Vagina (tissue), 2 donors: ENCODE measurements around the gene TRIM74. TPM values are rescaled to one million over a fixed set of nuclear protein-coding genes. Genes with fewer than 3 reads are reported as not detected.
"Not testable (repeated sequence)": the region's sequence is repeated elsewhere in the genome, so short reads cannot be mapped to it uniquely, and the experiment has no call there.

ENCODE experiments used
- DNase-seq, 2 donors: peaks; one replicate each; pipeline ENCODE4 v3.0.0-alpha.2; 2017; ENCODE audit errors: extremely low spot score in 2 of 2
- H3K27ac ChIP-seq: fragments of 200-600 bp; sonication (generic); one replicate; pipeline ENCODE4 v1.5.1; 2019
- H3K27me3 ChIP-seq: fragments of 200-600 bp; sonication (generic); one replicate; pipeline ENCODE4 v1.5.1; 2019
- H3K36me3 ChIP-seq, 2 donors: fragments of 200-600 bp; sonication (generic); one replicate each; pipeline ENCODE4 v1.5.1; 2017 to 2019
- H3K4me1 ChIP-seq: fragments of 200-600 bp; sonication (generic); one replicate; pipeline ENCODE4 v1.5.1; 2019
- H3K4me3 ChIP-seq, 2 donors: fragments of 200-600 bp; sonication (generic); 1 replicate in 1 of 2; 2 replicates in 1 of 2; pipeline ENCODE4 v1.5.1; 2016 to 2019
- H3K9me3 ChIP-seq: fragments of 200-600 bp; sonication (generic); one replicate; pipeline ENCODE4 v1.5.1; 2019
- intact Hi-C: fragments of 100-400 bp; cut with DNase I; formaldehyde crosslinking; loops from one replicate; pipeline ENCODE4 v1.15.1; 2023
- total RNA-seq: library from RNA; depleted of rRNA; stranded (reverse); fragments of >200 nt; gene quantifications from one replicate; pipeline ENCODE4 v1.2.3, GENCODE V29; 2016

Gene TRIM74
- total RNA-seq, 1 donor from 2014 or later, result not detected

- H3K9me3 ChIP-seq, DNase-seq, H3K27ac ChIP-seq, H3K27me3 ChIP-seq, H3K4me1 ChIP-seq, H3K4me3 ChIP-seq, H3K36me3 ChIP-seq, intact Hi-C loops: not testable (repeated sequence)
Observed at GRCh38 chr7:72971505-72971904, 2.2 kb upstream of the TRIM74 start.

- H3K27ac ChIP-seq, H3K4me1 ChIP-seq, H3K9me3 ChIP-seq, intact Hi-C loops, H3K36me3 ChIP-seq, H3K27me3 ChIP-seq, DNase-seq, H3K4me3 ChIP-seq: not testable (repeated sequence)
Observed at GRCh38 chr7:72969688-72970087, 422 bp upstream of the TRIM74 start.

- H3K4me1 ChIP-seq, H3K9me3 ChIP-seq, intact Hi-C loops, H3K36me3 ChIP-seq, H3K4me3 ChIP-seq, H3K27ac ChIP-seq, DNase-seq, H3K27me3 ChIP-seq: not testable (repeated sequence)
Observed at GRCh38 chr7:72966892-72967291, 2.4 kb downstream of the TRIM74 start.

GRCh38 chr7:72965186-72965975, 3.9 kb downstream of the TRIM74 start:
- H3K4me1 ChIP-seq, H3K9me3 ChIP-seq, DNase-seq, H3K4me3 ChIP-seq, H3K27me3 ChIP-seq, intact Hi-C loops, H3K36me3 ChIP-seq, H3K27ac ChIP-seq: not testable (repeated sequence)

DNA sequence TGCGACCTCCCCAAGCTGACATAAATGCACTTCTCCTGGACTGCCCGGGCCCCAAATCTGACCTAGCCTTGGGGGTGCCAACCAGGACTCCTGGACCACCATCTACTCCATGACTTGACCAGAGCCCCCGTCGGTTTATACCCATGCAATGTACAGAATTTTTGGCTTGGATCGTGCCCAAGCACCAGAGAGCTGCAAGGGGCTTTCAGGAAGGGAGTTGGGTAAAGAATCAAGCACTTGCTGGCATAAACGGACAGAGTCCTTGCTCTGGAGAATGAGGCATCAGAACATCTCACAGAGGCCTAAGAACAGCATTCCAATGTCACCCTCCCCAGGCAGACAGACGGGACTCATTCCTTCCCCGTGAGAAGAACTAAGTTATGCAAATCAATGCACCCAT, 6.2 kb downstream of the TRIM74 start:
- DNase-seq, intact Hi-C loops: not testable (repeated sequence)

DNA sequence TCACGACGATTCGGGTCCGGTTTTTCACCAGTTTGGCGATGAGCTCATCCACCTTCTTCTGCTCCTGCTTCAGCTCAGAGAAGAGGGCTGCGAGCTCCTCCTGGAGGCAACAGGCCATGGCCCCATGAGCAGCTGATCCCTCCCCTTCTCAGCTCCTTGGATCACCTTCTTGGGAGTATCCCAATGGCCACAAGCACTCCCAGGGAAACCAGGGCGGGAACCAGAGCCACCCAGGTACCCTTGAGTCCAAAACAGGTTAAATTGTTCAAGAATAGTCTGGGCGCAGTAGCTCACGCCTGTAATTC, 8.0 kb downstream of the TRIM74 start:
- H3K9me3 ChIP-seq, H3K4me1 ChIP-seq, DNase-seq, intact Hi-C loops, H3K36me3 ChIP-seq, H3K4me3 ChIP-seq, H3K27me3 ChIP-seq, H3K27ac ChIP-seq: not testable (repeated sequence)

More for the DNA sequence above, 6.2 kb downstream of the TRIM74 start:
- H3K9me3 ChIP-seq, H3K4me3 ChIP-seq, H3K4me1 ChIP-seq, H3K27me3 ChIP-seq, H3K27ac ChIP-seq, H3K36me3 ChIP-seq: not testable (repeated sequence)

- intact Hi-C loops, H3K9me3 ChIP-seq, H3K4me1 ChIP-seq, H3K27ac ChIP-seq, DNase-seq, H3K36me3 ChIP-seq, H3K4me3 ChIP-seq, H3K27me3 ChIP-seq: not testable (repeated sequence)
Observed at GRCh38 chr7:72960626-72961345, 8.5 kb downstream of the TRIM74 start.

- DNase-seq, H3K9me3 ChIP-seq, intact Hi-C loops, H3K4me3 ChIP-seq, H3K27ac ChIP-seq, H3K36me3 ChIP-seq, H3K27me3 ChIP-seq, H3K4me1 ChIP-seq: not testable (repeated sequence)
Observed at GRCh38 chr7:72960029-72960428, 9.2 kb downstream of the TRIM74 start.

- H3K9me3 ChIP-seq, H3K27ac ChIP-seq, H3K27me3 ChIP-seq, H3K36me3 ChIP-seq, DNase-seq, H3K4me1 ChIP-seq, intact Hi-C loops: not testable (repeated sequence)
- H3K4me3 ChIP-seq, result peak overlapping the region; percentile 26 to 40
Observed at GRCh38 chr7:72954563-72955198, 14.6 kb downstream of the TRIM74 start.

DNA sequence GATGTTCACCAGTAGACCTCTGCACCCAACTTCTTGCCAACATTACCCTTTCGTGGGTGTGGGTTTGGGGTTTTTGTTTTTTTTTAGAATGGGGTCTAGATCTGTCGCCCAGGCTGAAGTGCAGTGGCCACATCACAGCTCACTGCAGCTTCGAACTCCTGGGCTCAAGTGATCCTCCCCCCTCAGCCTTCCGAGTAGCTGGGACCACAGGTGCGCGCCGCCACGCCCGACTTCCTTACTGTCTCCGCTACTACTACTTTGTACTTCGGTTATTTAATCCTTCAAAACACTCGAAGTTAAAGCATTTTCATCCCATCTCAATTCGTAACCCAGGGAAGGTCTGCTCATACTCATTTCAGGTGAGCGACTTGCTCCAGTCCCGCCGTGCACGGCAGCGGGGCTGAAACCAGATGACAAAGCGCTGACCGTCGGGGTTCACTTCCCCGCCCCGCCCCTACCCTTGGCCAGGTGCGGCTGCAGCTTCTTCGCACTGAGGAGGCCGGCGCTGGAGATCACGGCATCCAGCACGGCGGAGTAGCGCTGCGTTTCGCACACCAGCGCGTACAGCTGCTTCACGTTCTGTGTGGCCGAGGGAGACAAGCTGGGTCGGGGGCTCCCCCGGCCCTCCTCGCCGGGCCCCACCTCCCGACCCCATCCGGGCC, 15.2 kb downstream of the TRIM74 start:
- intact Hi-C loops, H3K36me3 ChIP-seq, DNase-seq, H3K27ac ChIP-seq, H3K27me3 ChIP-seq, H3K9me3 ChIP-seq, H3K4me1 ChIP-seq: not testable (repeated sequence)
- H3K4me3 ChIP-seq, result peak overlapping the region; percentile 26 to 40

- H3K36me3 ChIP-seq, H3K4me3 ChIP-seq, H3K9me3 ChIP-seq, H3K27ac ChIP-seq, intact Hi-C loops, H3K27me3 ChIP-seq, DNase-seq, H3K4me1 ChIP-seq: not testable (repeated sequence)
Observed at GRCh38 chr7:72950432-72950831, 18.8 kb downstream of the TRIM74 start.

DNA sequence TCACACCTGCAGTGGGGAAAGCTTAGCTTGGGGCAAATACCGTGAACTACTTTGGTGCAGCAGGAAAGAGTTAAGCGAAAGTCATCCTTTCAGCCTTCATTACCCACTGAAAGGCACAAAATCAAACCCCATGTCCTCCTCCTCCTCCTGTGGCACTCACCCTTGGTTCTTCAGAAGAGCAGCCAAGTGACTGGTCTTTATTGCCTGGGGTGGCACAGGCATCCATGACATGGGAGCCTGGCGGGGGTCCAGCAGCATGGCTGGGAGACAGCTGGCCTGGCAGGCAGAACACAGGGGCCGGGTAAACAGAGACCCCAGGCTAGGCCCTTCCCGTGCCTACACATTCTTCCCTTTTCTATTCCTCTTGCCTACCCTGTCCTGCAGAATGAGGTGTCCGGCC, 19.6 kb downstream of the TRIM74 start:
- DNase-seq, H3K9me3 ChIP-seq, H3K4me1 ChIP-seq, H3K36me3 ChIP-seq, H3K4me3 ChIP-seq, H3K27me3 ChIP-seq, intact Hi-C loops, H3K27ac ChIP-seq: not testable (repeated sequence)

DNA sequence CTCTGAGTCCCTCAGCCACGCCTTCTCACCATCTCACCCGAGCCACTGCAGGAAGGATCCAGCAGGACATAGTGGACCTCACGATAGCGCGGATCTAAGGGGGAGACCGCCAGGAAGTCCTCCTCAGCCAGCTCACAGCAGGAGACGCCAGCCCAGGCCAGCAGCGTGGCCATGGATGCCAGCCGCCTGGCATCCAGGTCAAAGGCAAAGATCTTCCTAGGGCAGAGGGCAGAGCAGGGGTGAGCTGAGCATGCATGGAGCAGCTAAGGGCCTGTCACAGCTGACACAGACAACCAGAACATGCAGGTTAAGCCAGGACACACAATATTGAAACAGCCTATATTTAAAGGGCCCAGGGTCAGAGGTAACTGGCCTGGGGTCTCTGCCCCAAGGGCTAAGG, 20.0 kb downstream of the TRIM74 start:
- H3K4me3 ChIP-seq, H3K27ac ChIP-seq, intact Hi-C loops, H3K4me1 ChIP-seq, H3K9me3 ChIP-seq, H3K36me3 ChIP-seq, DNase-seq, H3K27me3 ChIP-seq: not testable (repeated sequence)
